ENCODE data around the gene ZNF385B. TPM values are rescaled to one million over a fixed set of nuclear protein-coding genes. Genes with fewer than 3 reads are reported as not detected.

Gene ZNF385B
- total RNA-seq, 1 experiment from 2014 or later: 0.28 TPM

- no peak for ATAC-seq
Observed at GRCh38 chr2:179455172-179455524, 406.3 kb downstream of the ZNF385B start.

GRCh38 chr2:179454443-179455171, 406.8 kb downstream of the ZNF385B start:
- ATAC-seq (peak; percentile 79; the same call in 1 of the 2 replicates), DNase-seq (ENCODE audit: low read depth, low spot score) (peak; percentile 27)
- no TSS peak for BruUV-seq (replicated peaks)
- no peak overlapping the region for H3K4me3 ChIP-seq (ENCODE audit: low read depth in 2 of 2, low read length in 2 of 2)
- ChIA-PET POLR2A (no interaction called here), CTCF (no interaction called here)
- no peaks in the 10 kb centered on the region for H3K36me3 ChIP-seq (ENCODE audit: control insufficient read depth, insufficient read depth, low read length)
- no peak overlapping the region for H3K27ac ChIP-seq (ENCODE audit: low read length)
- in situ Hi-C loops (cut with HindIII; ENCODE audit: low pct_unique_long_range_greater_than_20kb, low sequenced_read_pairs) (no loop called here), intact Hi-C loops (cut with micrococcal nuclease; ENCODE audit: unreplicated experiment) (no loop called here)
- TF ChIP-seq POLR2AphosphoS5 (IDR thresholded peaks at IDR 0.05; ENCODE audit: low read depth, low read length) (no peak), TCF7L2 (IDR thresholded peaks at IDR 0.05; ENCODE audit: low read depth, low read length) (no peak), REST (IDR thresholded peaks at IDR 0.05; ENCODE audit: insufficient read depth in 1 of 2, low read depth in 2 of 2, low read length in 1 of 2) (no peak), SIN3A (IDR thresholded peaks at IDR 0.05; ENCODE audit: borderline replicate concordance, insufficient read depth, low read depth, low read length) (no peak), CTCF (IDR thresholded peaks at IDR 0.05) (no peak)
- no peaks in the 10 kb centered on the region for H3K4me1 ChIP-seq (ENCODE audit: control insufficient read depth, insufficient read depth, low read length)
- H3K27me3 ChIP-seq (ENCODE audit: control insufficient read depth, insufficient read depth, low read length): no peaks in the 10 kb centered on the region
- H3K9me3 ChIP-seq (ENCODE audit: control insufficient read depth, insufficient read depth, low read depth, low read length): peaks cover 8% of the 10 kb centered on the region

More at GRCh38 chr2:179455172-179455524, 406.3 kb downstream of the ZNF385B start:
- ChIA-PET POLR2A (no interaction called here), CTCF (no interaction called here)
- BruUV-seq (replicated peaks): no TSS peak
- no peak for DNase-seq (ENCODE audit: low read depth, low spot score)
- Histone ChIP-seq H3K9me3 (ENCODE audit: control insufficient read depth, insufficient read depth, low read depth, low read length) (peaks cover 8% of the 10 kb centered on the region), H3K4me1 (ENCODE audit: control insufficient read depth, insufficient read depth, low read length) (no peaks in the 10 kb centered on the region), H3K27ac (ENCODE audit: low read length) (no peak overlapping the region), H3K4me3 (ENCODE audit: low read depth in 2 of 2, low read length in 2 of 2) (no peak overlapping the region), H3K36me3 (ENCODE audit: control insufficient read depth, insufficient read depth, low read length) (no peaks in the 10 kb centered on the region), H3K27me3 (ENCODE audit: control insufficient read depth, insufficient read depth, low read length) (no peaks in the 10 kb centered on the region)
- in situ Hi-C loops (cut with HindIII; ENCODE audit: low pct_unique_long_range_greater_than_20kb, low sequenced_read_pairs) (no loop called here), intact Hi-C loops (cut with micrococcal nuclease; ENCODE audit: unreplicated experiment) (no loop called here)
- no peak for TF ChIP-seq REST (IDR thresholded peaks at IDR 0.05; ENCODE audit: insufficient read depth in 1 of 2, low read depth in 2 of 2, low read length in 1 of 2)
- no peak for TF ChIP-seq SIN3A (IDR thresholded peaks at IDR 0.05; ENCODE audit: borderline replicate concordance, insufficient read depth, low read depth, low read length)
- no peak for TF ChIP-seq POLR2AphosphoS5 (IDR thresholded peaks at IDR 0.05; ENCODE audit: low read depth, low read length)
- no peak for TF ChIP-seq TCF7L2 (IDR thresholded peaks at IDR 0.05; ENCODE audit: low read depth, low read length)
- TF ChIP-seq CTCF (IDR thresholded peaks at IDR 0.05): no peak

All from Panc1 (cell line).